GM21717 (cell line): ENCODE data around the gene SNUPN.
A peak's percentile ranks its signal among the peaks of the same experiment; 100 is the strongest.

Experiments
- ATAC-seq: cut with Tn5 transposase; IDR thresholded peaks from one replicate; pipeline ENCODE4 v1.9.1; 2021; ENCODE audit warnings: mild to moderate bottlenecking, moderate library complexity; ENCODE audit not compliant: unreplicated experiment

Gene SNUPN

GRCh38 chr15:75654201-75654907 lies 28.8 kb upstream of the SNUPN start:
- no peak for ATAC-seq

- ATAC-seq = no peak
Observed at GRCh38 chr15:75653347-75653913, 27.9 kb upstream of the SNUPN start.

GRCh38 chr15:75651810-75652543 lies 26.5 kb upstream of the SNUPN start:
- ATAC-seq = no peak

- ATAC-seq = no peak
Observed at GRCh38 chr15:75650908-75651809, 25.6 kb upstream of the SNUPN start.

- no peak for ATAC-seq
Observed at GRCh38 chr15:75649848-75650247, 24.3 kb upstream of the SNUPN start.

GRCh38 chr15:75649045-75649761 lies 23.7 kb upstream of the SNUPN start:
- ATAC-seq = no peak

GRCh38 chr15:75648156-75649000 lies 22.9 kb upstream of the SNUPN start:
- ATAC-seq = no peak

- ATAC-seq = no peak
Observed at GRCh38 chr15:75647370-75648155, 22.0 kb upstream of the SNUPN start, which contains the start of gene SNX33. TSS of gene SNX33 (plus strand) at chr15:75647912. CDS start at chr15:75649103, 1,191 bp downstream.

- ATAC-seq = no peak
Observed at GRCh38 chr15:75646944-75647364, 21.4 kb upstream of the SNUPN start.

- ATAC-seq = no peak
Observed at GRCh38 chr15:75646112-75646943, 20.8 kb upstream of the SNUPN start.

- no peak for ATAC-seq
Observed at GRCh38 chr15:75644376-75644775, 18.9 kb upstream of the SNUPN start.

- ATAC-seq = no peak
Observed at GRCh38 chr15:75641603-75642002, 16.1 kb upstream of the SNUPN start.

GRCh38 chr15:75641179-75641503 lies 15.6 kb upstream of the SNUPN start:
- ATAC-seq = no peak

GRCh38 chr15:75640483-75641178 lies 15.1 kb upstream of the SNUPN start:
- peak; percentile 46 for ATAC-seq

GRCh38 chr15:75639709-75640482 lies 14.4 kb upstream of the SNUPN start, which contains the start of gene IMP3:
TSS of gene IMP3 (minus strand) at chr15:75640224. CDS start at chr15:75640168, 56 bp downstream.
- peak; percentile 89 for ATAC-seq

GRCh38 chr15:75639191-75639708 lies 13.7 kb upstream of the SNUPN start:
- ATAC-seq = no peak
